Tracheal epithelial cell (primary cell): ENCODE data around the gene PCDH15. TPM values are rescaled to one million over a fixed set of nuclear protein-coding genes. Genes with fewer than 3 reads are reported as not detected.

Source experiments
- total RNA-seq: library from RNA; depleted of rRNA; stranded (reverse); fragments of >200 nt; gene quantifications from 2 replicates; pipeline ENCODE4 v1.2.1, GENCODE V29; 2014

Gene PCDH15
- not detected in 2 replicates for total RNA-seq

DNA sequence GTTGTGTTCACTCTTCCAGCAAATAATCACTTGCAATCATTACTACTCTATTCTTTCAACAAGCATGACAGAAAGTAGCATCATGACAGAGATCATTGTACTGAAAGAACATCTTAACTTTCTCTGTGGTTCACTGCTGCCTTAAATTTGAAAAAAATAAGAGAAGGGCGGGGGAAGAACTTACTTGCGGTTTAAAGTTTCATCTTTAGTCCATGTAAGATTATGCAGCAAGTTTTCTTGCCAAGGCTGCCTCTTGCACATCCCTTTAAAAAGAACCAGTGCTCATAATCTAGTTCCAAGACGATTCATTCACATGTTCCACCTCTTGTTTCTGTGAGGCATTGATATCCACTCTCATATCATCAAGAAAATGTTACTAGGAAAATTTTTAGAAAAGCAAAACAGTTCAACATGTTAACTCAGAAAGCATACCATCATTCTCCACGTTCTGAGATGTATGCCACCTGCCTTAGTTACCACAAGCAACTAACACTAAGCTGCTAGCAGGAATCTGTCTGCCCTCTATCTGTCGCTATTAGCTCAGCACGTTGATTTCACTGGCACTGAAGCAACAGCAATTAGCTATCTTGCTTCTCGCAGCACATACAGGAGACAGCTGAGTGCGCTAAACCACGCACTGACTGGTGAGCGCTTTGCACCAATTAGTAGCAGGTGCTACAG lies at the start of gene PCDH15:
PCDH15 (minus strand) TSS at position 491 of the 681 bp plus-strand sequence. CDS start 136,969 bp downstream, outside the sequence.

